Non-pigmented ciliary epithelial cell (primary cell): ENCODE data around the gene PDCD11.
A peak's percentile ranks its signal among the peaks of the same experiment; 100 is the strongest.
"Not testable (repeated sequence)": the region's sequence is repeated elsewhere in the genome, so short reads cannot be mapped to it uniquely, and the experiment has no call there.

Experiments used
- DNase-seq: peaks from one replicate; pipeline ENCODE4 v3.0.0-alpha.2; 2010; ENCODE audit warnings: low read depth

The PDCD11 gene

DNA sequence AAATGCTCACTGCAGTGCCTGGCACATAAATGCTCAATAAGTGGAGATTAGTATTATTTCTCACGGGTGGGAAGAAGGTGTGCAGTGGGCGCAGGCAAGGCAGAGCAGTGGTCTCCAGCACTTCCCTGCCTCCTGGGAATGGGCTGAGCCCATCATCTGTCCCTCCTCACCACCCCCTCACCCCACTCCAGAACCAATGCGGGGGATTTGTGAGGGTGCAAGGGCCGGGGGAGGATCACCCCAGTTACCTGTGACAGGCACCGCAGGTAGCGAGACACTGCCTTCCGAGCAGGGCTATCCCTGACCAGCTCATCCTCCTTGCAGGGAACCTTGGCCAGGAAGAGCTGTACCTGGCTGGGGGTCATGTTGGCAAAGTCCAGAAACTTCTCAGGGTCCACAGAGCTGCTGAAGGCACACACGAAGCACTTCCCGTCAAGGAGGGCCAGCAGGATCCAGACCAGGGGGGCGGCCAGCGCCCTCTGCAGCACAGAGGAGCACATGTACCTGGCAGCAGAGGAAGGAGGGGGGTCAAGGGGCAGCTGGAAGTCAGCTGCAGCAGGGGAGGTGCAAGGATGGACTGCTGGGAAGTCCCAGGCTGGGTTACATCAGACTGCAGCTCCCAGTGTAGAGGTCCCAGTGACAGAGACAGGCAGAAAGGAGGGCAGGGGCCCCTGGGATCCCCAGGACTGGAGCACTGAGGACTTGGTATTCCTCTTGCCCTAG lies 79.8 kb downstream of the PDCD11 start:
- no peak for DNase-seq

- no peak for DNase-seq
These were observed 82.2 kb downstream of the PDCD11 start for GRCh38 chr10:103478671-103479070.

DNA sequence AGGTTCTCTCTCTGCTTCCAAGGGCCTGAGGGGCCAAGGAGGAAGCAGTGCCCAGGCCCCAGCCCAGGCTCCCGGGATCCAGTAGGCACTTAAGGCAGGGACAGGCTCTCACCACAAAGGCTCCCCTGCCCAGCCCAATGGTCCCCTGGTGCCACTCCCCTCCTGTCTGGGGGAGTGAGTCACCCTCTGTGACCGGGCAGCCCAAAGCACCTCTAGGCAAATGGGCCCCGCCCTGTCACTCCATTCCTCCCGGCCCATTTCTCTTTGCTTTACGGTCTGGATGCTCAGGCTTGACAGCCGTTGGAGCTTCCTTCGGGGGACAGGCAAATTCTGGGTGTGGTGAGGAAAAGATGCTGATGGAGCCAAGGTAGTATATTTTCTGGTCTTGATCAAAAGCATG lies 82.7 kb downstream of the PDCD11 start, which contains the start of gene CALHM3:
TSS of gene CALHM3 (minus strand) at position 106 of the 400 bp plus-strand sequence. CDS start 208 bp downstream, outside the sequence.
- no peak for DNase-seq

DNA sequence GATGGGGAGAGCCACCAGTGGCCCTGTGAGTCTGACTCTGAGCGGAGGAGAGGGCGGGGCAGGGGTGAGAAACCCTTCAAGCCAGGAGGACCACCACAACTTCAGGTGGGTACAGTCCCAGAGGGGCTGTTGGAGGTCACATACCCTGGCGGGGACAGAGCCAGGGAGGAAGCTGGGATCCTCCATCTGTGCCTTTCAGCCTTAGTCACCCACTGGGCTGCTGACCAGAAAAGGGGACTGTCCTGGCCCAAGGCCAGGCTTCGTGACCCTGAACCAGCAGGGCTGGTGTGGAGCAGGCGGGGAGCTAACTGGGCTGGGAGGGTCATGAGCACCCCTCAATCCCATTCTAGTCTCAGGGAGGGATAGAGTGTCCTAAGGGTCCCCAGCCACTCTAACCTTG lies 84.1 kb downstream of the PDCD11 start:
- DNase-seq = no peak

DNA sequence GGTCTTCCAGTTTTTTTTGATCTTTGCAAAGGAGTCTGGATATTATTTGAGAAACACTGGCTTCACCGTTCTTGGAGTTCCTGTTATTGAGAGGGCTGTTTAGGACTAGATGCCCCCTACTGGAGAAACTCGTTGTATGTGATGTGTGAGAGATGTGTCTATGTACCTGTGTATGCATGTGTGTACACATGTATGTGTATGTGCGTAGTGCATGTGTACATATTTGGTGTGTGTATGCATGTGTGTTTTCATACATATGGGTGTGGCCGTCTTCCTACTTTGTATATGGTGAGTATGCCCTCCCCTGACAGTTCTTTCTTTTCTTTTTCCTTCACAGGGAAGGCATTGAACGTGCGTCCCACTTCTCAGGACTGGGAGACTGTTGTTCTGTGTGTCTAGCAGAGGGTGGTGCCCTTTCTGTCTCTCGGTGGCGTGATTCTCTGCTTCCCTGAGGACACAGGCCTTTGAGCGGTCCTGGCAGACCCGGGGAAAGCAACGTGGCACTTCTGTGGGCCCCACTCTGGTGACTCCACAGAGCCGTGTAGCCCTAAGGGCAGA lies 85.6 kb downstream of the PDCD11 start:
- DNase-seq = no peak

- not testable (repeated sequence) for DNase-seq
These were observed 90.4 kb downstream of the PDCD11 start for GRCh38 chr10:103486635-103487409.

DNA sequence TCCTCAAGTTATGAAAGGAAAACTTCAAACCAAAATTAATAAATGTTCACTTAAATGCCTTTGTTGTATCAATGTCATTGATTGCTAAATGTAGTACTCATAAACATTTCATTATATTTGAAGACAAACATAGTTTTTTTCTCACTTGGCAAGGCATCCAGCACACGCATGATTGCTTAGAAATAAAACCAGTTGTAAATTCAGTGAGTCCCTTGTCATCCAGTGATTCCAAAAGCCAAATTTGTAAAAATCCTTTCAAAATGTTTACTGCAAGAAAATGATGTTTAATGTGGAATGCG lies 90.9 kb downstream of the PDCD11 start:
- DNase-seq = no peak

GRCh38 chr10:103490986-103491314 lies 94.5 kb downstream of the PDCD11 start:
- no peak for DNase-seq

DNA sequence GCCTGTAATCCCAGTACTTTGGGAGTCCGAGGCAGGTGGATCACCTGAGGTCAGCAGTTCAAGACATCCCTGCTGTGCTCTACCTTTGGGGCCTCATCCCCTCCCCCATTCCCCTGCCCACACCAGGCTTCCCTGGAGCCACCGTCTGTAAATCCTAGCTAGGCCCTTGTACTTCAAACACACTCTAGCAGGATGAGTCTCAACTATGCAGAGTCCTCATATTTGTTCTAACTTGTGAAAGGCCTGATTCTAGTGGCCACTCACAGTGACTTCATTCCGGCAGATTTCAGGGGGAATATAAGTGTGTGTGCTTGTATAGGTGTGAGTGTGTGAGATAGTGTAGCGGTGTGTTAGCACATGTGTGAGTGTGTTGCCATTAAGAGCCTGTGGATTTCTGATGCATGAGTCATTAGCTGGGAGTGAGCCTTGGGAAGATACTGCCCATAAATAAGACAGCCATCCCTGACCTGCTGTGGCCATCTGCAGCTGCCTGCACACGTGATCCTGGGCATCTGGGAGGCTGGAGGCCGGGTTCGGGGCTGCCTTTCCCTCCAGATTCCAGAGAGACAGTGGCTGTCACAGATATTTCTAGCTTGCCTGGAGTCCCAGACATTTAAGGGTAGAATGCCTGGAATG lies 95.4 kb downstream of the PDCD11 start:
- DNase-seq = peak; percentile 83

DNA sequence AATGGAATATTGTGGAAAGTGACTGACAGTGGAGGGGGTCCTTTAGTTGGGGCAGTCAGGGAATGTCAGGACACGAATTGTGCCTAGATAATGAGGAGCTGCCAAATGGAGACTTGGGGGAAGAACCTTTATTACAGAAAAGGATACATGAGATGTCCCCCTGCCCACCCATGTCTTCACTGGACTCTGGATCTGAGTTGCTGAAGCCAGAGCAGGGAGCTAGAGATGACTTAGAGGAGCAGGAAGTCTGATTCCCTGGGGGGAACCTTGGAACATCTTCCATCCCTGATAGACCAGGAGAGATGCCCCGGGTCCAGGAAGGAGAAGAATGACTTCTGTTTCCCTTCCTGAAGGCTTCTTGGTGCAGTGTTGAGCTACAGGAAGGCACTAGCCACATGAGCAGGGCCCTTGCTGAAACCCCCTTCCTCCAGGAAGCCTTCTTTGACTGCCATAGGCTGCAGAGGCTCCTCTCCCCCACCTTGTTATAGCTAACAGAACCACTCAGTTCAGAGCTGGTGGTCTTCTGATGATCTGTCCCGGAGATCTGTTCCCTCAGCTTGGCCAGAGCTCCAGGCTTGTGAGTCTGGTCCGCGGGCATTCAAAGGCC lies 96.3 kb downstream of the PDCD11 start:
- DNase-seq = no peak

GRCh38 chr10:103493362-103493915 lies 97.0 kb downstream of the PDCD11 start, which contains the start of gene NEURL1:
Gene NEURL1, plus strand, starts transcription at chr10:103493705. Its CDS starts 683 bp downstream, at chr10:103494388.
- DNase-seq = no peak

DNA sequence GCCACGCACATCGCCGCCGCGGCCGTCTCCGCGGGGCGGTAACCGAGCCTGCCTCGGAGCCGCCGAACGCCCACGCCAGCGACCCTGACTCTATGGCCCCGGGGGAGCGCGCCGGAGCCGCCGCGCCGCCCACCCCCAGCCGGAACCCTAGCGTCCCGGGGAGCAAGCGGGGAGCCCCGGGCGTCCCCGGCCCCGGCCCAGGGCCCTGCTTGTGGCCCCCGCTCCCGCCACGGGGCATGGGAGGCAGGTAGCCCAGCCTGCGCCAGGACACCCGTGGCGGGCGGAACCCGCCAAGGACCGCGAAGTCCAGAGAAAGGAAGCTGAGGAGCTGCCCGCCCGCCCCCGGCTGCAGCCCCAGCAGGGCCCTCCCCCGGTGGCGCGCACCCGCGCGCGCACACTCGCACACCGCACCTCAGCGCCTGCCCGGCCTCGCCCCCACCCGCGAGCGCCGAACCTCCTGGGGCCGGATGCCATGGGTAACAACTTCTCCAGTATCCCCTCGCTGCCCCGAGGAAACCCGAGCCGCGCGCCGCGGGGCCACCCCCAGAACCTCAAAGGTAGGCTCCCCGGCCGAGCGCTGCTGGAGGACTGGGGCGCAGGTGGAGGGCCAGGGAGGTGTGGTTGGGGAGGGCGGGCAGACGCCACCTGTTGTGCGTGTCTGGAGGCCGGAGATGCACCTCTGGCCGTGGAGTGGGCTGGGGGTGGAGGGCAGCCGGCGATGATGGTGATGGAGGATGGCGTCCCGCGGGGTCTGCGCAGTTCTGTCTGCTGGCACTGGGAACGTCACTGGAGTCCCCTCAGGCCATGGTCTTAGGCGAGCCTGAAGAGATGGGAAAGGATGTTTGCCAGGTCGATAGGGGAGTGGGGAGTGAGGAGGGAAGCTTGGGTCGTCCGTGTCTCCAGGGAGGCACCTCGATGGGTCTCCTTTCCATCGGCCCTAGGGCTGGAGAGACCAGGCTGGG lies 97.8 kb downstream of the PDCD11 start:
- no peak for DNase-seq

DNA sequence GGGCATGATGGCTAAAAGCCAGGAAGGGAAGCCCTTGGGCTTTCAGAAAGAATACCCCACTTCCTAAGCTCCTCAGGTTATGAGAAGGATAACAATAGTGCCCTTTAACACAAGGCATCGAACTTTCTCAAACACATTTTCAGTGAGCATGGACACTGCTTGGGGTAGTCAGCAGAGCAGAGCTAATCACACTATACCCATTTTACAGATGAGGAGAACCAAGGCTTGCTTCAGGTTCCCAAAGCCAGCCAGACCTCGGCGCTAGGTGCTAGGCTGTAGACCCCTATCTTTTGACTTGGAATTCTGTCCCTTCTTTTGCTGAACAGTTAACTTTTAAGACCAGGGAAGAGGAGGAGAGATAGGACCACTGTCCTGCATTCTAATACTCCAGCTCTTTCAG lies 98.9 kb downstream of the PDCD11 start:
- no peak for DNase-seq
